ENCODE results near the gene FOXN3.
A peak's percentile ranks its signal among the peaks of the same experiment; 100 is the strongest.

FOXN3 gene

GRCh38 chr14:89244720-89245119 is 172.3 kb downstream of the FOXN3 start:
- Histone ChIP-seq H3K4me3 (ENCODE audit: low read length) (no peak overlapping the region), H3K79me1 (ENCODE audit: low read length) (peaks cover 12% of the 10 kb centered on the region), H3K4me1 (ENCODE audit: control insufficient read depth, low read depth, low read length) (peaks cover 16% of the 10 kb centered on the region), H4K8ac (ENCODE audit: low read depth, low read length) (no peak overlapping the region), H4K5ac (ENCODE audit: low read length) (no peak overlapping the region), H2BK15ac (replicated peaks; ENCODE audit: low read depth) (no peak overlapping the region), H3K4me2 (ENCODE audit: low read length) (no peak overlapping the region), H3K36me3 (ENCODE audit: control insufficient read depth, insufficient read depth, low read length) (no peaks in the 10 kb centered on the region), H2BK120ac (ENCODE audit: low read depth, low read length) (no peak overlapping the region), H3K9ac (ENCODE audit: low read length) (no peak overlapping the region), H3K79me2 (ENCODE audit: control insufficient read depth, insufficient read depth, low read length) (peaks cover 12% of the 10 kb centered on the region), H3K27me3 (ENCODE audit: insufficient read depth, low read length, poor library complexity) (no peaks in the 10 kb centered on the region), H3K18ac (ENCODE audit: low read length) (no peak overlapping the region), H3K56ac (ENCODE audit: low read length) (no peak overlapping the region), H3K23ac (ENCODE audit: low read length) (no peak overlapping the region), H2BK5ac (ENCODE audit: low read length) (no peak overlapping the region), H3K27ac (ENCODE audit: low read depth, low read length) (no peak overlapping the region), H3K4ac (ENCODE audit: low read depth, low read length) (no peak overlapping the region), H2AK5ac (ENCODE audit: low read length) (no peak overlapping the region)
- no peak for DNase-seq
- WGBS (ENCODE audit: extremely low coverage, insufficient coverage, low lambda C conversion rate): no CpG with 5 or more reads among the region's 6 CpGs

DNA sequence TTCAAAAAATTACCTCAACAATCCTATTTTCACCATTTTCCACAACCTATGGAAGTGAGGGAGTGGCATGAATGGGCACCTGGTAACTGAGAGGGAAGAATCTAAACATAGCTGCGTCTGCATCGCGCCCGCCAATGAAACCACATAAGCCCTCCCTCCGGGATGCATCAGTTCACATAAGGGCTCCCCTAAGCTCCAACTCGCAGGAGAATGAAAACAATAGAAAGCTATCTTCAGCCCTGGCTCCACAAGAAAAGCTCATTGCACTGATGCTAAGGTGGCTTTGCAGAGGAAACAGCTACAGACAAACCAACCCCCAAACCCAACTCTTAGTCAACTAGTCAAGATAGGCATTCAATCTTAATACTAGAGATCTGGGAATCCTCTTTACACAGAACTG is 173.3 kb downstream of the FOXN3 start:
- Histone ChIP-seq H3K56ac (ENCODE audit: low read length) (no peak overlapping the region), H3K4ac (ENCODE audit: low read depth, low read length) (no peak overlapping the region), H3K79me1 (ENCODE audit: low read length) (peaks cover 13% of the 10 kb centered on the region), H2BK120ac (ENCODE audit: low read depth, low read length) (no peak overlapping the region), H3K79me2 (ENCODE audit: control insufficient read depth, insufficient read depth, low read length) (peaks cover 13% of the 10 kb centered on the region), H3K27me3 (ENCODE audit: insufficient read depth, low read length, poor library complexity) (no peaks in the 10 kb centered on the region), H3K4me3 (ENCODE audit: low read length) (no peak overlapping the region), H3K4me2 (ENCODE audit: low read length) (no peak overlapping the region), H2BK5ac (ENCODE audit: low read length) (no peak overlapping the region), H3K9ac (ENCODE audit: low read length) (no peak overlapping the region), H3K4me1 (ENCODE audit: control insufficient read depth, low read depth, low read length) (peaks cover 17% of the 10 kb centered on the region), H4K5ac (ENCODE audit: low read length) (no peak overlapping the region), H3K36me3 (ENCODE audit: control insufficient read depth, insufficient read depth, low read length) (no peaks in the 10 kb centered on the region), H3K27ac (ENCODE audit: low read depth, low read length) (no peak overlapping the region), H2AK5ac (ENCODE audit: low read length) (no peak overlapping the region), H4K8ac (ENCODE audit: low read depth, low read length) (no peak overlapping the region), H2BK15ac (replicated peaks; ENCODE audit: low read depth) (no peak overlapping the region), H3K18ac (ENCODE audit: low read length) (no peak overlapping the region), H3K23ac (ENCODE audit: low read length) (no peak overlapping the region)
- DNase-seq: no peak
- no CpG with 5 or more reads among the region's 6 CpGs for WGBS (ENCODE audit: extremely low coverage, insufficient coverage, low lambda C conversion rate)

DNA sequence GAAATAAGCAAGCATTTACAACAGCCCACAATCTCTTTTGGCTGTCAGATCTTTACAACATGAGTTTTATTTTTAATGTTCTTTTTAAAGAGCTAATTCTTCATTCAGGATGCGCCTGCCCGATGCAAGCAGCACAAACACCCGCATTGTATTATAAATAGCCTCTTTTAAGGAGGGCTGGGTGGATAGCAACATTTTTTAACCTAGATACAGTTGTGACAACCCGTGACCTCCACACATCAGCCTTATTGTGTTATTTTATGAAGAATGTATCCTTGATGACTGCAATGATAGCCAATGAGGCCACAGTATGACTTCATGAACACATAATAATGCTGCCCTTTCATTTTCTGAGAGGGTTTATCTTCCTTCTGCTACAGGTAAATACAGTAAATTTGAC is 173.7 kb downstream of the FOXN3 start:
- Histone ChIP-seq H2BK5ac (ENCODE audit: low read length) (no peak overlapping the region), H3K56ac (ENCODE audit: low read length) (no peak overlapping the region), H3K27me3 (ENCODE audit: insufficient read depth, low read length, poor library complexity) (no peaks in the 10 kb centered on the region), H3K4me1 (ENCODE audit: control insufficient read depth, low read depth, low read length) (peaks cover 17% of the 10 kb centered on the region), H3K27ac (ENCODE audit: low read depth, low read length) (no peak overlapping the region), H2BK15ac (replicated peaks; ENCODE audit: low read depth) (no peak overlapping the region), H3K4me3 (ENCODE audit: low read length) (no peak overlapping the region), H3K4me2 (ENCODE audit: low read length) (no peak overlapping the region), H3K9ac (ENCODE audit: low read length) (no peak overlapping the region), H4K5ac (ENCODE audit: low read length) (no peak overlapping the region), H4K8ac (ENCODE audit: low read depth, low read length) (no peak overlapping the region), H3K79me1 (ENCODE audit: low read length) (peaks cover 13% of the 10 kb centered on the region), H3K23ac (ENCODE audit: low read length) (no peak overlapping the region), H3K79me2 (ENCODE audit: control insufficient read depth, insufficient read depth, low read length) (peaks cover 13% of the 10 kb centered on the region), H2BK120ac (ENCODE audit: low read depth, low read length) (no peak overlapping the region), H3K18ac (ENCODE audit: low read length) (peak overlapping the region; percentile 21), H3K4ac (ENCODE audit: low read depth, low read length) (no peak overlapping the region), H3K36me3 (ENCODE audit: control insufficient read depth, insufficient read depth, low read length) (no peaks in the 10 kb centered on the region), H2AK5ac (ENCODE audit: low read length) (no peak overlapping the region)
- no CpG with 5 or more reads among the region's 4 CpGs for WGBS (ENCODE audit: extremely low coverage, insufficient coverage, low lambda C conversion rate)
- DNase-seq: no peak

DNA sequence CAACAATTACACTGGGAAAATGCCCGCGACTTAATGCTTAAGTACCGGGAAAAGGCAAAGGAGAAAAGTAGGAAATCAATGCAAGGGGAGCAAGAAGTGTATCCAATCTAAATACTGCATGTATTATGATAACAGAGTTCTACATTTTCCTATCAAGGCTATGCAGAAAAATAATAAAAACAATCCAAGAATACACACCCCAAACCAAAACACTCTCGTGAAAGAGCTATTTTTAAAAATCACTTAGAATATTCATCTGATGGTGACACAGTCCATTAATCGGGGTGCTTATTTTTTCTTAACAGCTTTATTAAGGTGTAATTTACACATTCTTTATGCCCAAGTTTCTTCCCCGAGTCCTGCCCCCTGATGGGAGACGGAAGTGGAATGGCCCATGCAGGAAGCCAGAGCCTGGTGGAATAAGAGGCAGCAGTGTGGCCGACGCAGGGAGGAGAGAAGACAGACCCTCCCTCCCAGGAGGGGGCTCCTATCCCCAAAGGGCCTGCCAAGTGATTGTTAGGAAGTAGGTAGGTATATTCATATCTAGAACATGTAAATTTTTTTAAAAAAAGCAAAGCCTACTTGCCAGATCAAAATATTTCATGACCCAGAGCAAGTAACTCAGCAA is 174.3 kb downstream of the FOXN3 start:
- Histone ChIP-seq H3K36me3 (ENCODE audit: control insufficient read depth, insufficient read depth, low read length) (no peaks in the 10 kb centered on the region), H3K56ac (ENCODE audit: low read length) (no peak overlapping the region), H3K4me3 (ENCODE audit: low read length) (no peak overlapping the region), H3K18ac (ENCODE audit: low read length) (peak overlapping the region; percentile 63), H4K5ac (ENCODE audit: low read length) (no peak overlapping the region), H3K27me3 (ENCODE audit: insufficient read depth, low read length, poor library complexity) (no peaks in the 10 kb centered on the region), H3K4me2 (ENCODE audit: low read length) (no peak overlapping the region), H2BK15ac (replicated peaks; ENCODE audit: low read depth) (no peak overlapping the region), H3K27ac (ENCODE audit: low read depth, low read length) (no peak overlapping the region), H4K8ac (ENCODE audit: low read depth, low read length) (no peak overlapping the region), H3K4me1 (ENCODE audit: control insufficient read depth, low read depth, low read length) (peaks cover 17% of the 10 kb centered on the region), H3K9ac (ENCODE audit: low read length) (no peak overlapping the region), H2BK120ac (ENCODE audit: low read depth, low read length) (no peak overlapping the region), H2AK5ac (ENCODE audit: low read length) (no peak overlapping the region), H3K79me2 (ENCODE audit: control insufficient read depth, insufficient read depth, low read length) (peaks cover 12% of the 10 kb centered on the region), H3K79me1 (ENCODE audit: low read length) (peaks cover 12% of the 10 kb centered on the region), H3K4ac (ENCODE audit: low read depth, low read length) (no peak overlapping the region), H2BK5ac (ENCODE audit: low read length) (no peak overlapping the region), H3K23ac (ENCODE audit: low read length) (no peak overlapping the region)
- peak; percentile 55 for DNase-seq
- no CpG with 5 or more reads among the region's 9 CpGs for WGBS (ENCODE audit: extremely low coverage, insufficient coverage, low lambda C conversion rate)

- Histone ChIP-seq H3K4me1 (ENCODE audit: control insufficient read depth, low read depth, low read length) (peaks cover 17% of the 10 kb centered on the region), H3K36me3 (ENCODE audit: control insufficient read depth, insufficient read depth, low read length) (no peaks in the 10 kb centered on the region), H4K8ac (ENCODE audit: low read depth, low read length) (no peak overlapping the region), H3K4me3 (ENCODE audit: low read length) (no peak overlapping the region), H3K9ac (ENCODE audit: low read length) (no peak overlapping the region), H3K4ac (ENCODE audit: low read depth, low read length) (no peak overlapping the region), H3K27ac (ENCODE audit: low read depth, low read length) (no peak overlapping the region), H3K18ac (ENCODE audit: low read length) (no peak overlapping the region), H2BK120ac (ENCODE audit: low read depth, low read length) (no peak overlapping the region), H3K79me2 (ENCODE audit: control insufficient read depth, insufficient read depth, low read length) (peaks cover 11% of the 10 kb centered on the region), H2BK5ac (ENCODE audit: low read length) (no peak overlapping the region), H3K79me1 (ENCODE audit: low read length) (peaks cover 12% of the 10 kb centered on the region), H3K23ac (ENCODE audit: low read length) (no peak overlapping the region), H3K56ac (ENCODE audit: low read length) (no peak overlapping the region), H3K27me3 (ENCODE audit: insufficient read depth, low read length, poor library complexity) (no peaks in the 10 kb centered on the region), H2AK5ac (ENCODE audit: low read length) (no peak overlapping the region), H2BK15ac (replicated peaks; ENCODE audit: low read depth) (no peak overlapping the region), H3K4me2 (ENCODE audit: low read length) (no peak overlapping the region), H4K5ac (ENCODE audit: low read length) (no peak overlapping the region)
- no peak for DNase-seq
- WGBS (ENCODE audit: extremely low coverage, insufficient coverage, low lambda C conversion rate): no CpG with 5 or more reads among the region's 8 CpGs
Measured at GRCh38 chr14:89241934-89242651, 174.9 kb downstream of the FOXN3 start.
